Effector memory CD8-positive, alpha-beta T cell (primary cell): ENCODE results near the gene PRKCD.

Source experiments
- ATAC-seq: fragments of 150-1000 bp; cut with Tn5 transposase; replicated peaks from 2 replicates; pipeline ENCODE4 v1.10.0; 2021; ENCODE audit warnings: mild to moderate bottlenecking, moderate library complexity
- DNase-seq, 3 experiments: peaks; one replicate each; pipeline ENCODE4 v3.0.0; 2021
- H3K27ac Mint-ChIP-seq, 2 donors: one replicate each; pipeline ENCODE4 v1.8.0; 2022; ENCODE audit warnings: mild to moderate bottlenecking in 2 of 2, mixed read lengths in 2 of 2, moderate library complexity in 2 of 2
- H3K27me3 Mint-ChIP-seq, 2 donors: one replicate each; pipeline ENCODE4 v1.8.0; 2022; ENCODE audit warnings: mixed read lengths in 2 of 2
- H3K36me3 Mint-ChIP-seq: one replicate; pipeline ENCODE4 v1.8.0; 2022; ENCODE audit warnings: mild to moderate bottlenecking, moderate library complexity, mixed read lengths; ENCODE audit not compliant: insufficient read depth
- H3K4me1 Mint-ChIP-seq, 2 donors: one replicate each; pipeline ENCODE4 v1.8.0; 2022; ENCODE audit warnings: low read depth in 2 of 2, mixed read lengths in 2 of 2
- H3K4me3 Mint-ChIP-seq, 2 donors: one replicate each; pipeline ENCODE4 v1.8.0; 2022; ENCODE audit warnings: mild to moderate bottlenecking in 2 of 2, mixed read lengths in 2 of 2, moderate library complexity in 2 of 2
- H3K9me3 Mint-ChIP-seq, 2 donors: one replicate each; pipeline ENCODE4 v1.8.0; 2022; ENCODE audit warnings: mixed read lengths in 2 of 2

The PRKCD gene

DNA sequence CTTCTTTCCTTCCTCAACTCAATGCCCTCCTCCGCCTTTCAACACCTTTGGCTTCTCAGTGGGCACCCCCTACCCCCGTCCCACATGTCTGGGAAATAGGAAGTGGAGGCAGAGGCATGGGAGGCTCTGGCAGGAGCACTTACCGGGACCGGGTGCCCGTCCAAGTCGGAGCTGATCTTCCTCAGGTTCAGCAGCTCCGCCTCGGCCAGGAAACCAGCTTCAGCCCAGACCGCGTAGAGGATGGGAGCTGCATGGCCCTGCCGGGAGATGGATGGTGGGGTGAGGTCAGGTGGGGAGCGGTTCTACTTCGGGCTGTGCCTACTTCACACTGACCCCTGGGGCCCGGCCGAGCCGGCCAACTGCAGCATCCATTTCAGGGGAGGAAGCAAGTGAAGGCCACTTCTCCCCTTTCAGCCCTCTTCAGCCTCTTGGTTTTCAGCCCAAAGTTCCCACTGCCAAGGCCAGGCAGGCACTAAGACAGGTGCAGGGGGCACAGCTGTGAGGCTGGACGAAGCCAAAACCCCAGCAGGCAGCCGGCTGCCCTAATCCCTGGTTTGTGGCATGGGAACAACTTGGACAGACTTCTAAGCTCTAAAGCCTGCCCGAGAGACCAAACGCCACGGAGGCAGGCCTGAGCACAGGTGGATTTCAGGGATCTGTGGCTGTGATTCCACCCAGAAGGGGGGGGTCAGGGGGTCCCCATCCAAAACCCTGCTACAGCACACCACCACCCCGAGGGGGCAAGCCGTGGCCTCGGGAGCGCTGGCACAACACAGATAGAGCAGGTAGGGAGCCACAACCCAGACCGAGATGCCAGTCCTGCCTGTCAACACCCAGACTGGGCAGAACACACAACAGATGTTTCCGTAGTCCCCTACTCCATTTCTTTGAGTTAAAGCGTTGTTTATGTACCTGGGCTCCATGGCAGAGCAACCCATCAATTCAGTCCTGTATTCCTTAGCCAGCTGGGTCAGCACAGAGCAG is 80.3 kb downstream of the PRKCD start:
- Mint-ChIP-seq H3K36me3 (peaks cover 12% of the 10 kb centered on the region), H3K4me1 (peaks cover 11 to 14% of the 10 kb centered on the region in 2 donors), H3K27ac (peak overlapping the region in 1 of 2 donors; percentile 49), H3K4me3 (no peak overlapping the region), H3K27me3 (no peaks in the 10 kb centered on the region), H3K9me3 (no peaks in the 10 kb centered on the region)
- no peak for DNase-seq
- no peak for ATAC-seq

GRCh38 chr3:53242155-53242554 is 81.1 kb downstream of the PRKCD start:
- Mint-ChIP-seq H3K27ac (peak overlapping the region in 1 of 2 donors; percentile 49), H3K4me1 (peaks cover 12 to 14% of the 10 kb centered on the region in 2 donors), H3K27me3 (no peaks in the 10 kb centered on the region), H3K36me3 (peaks cover 13% of the 10 kb centered on the region), H3K9me3 (no peaks in the 10 kb centered on the region), H3K4me3 (no peak overlapping the region)
- no peak for DNase-seq
- ATAC-seq = no peak
